ENCODE measurements around the gene BCL10. TPM values are rescaled to one million over a fixed set of nuclear protein-coding genes. Genes with fewer than 3 reads are reported as not detected.

The BCL10 gene
- total and polyA plus RNA-seq, 2 of the 8 experiments (the other 6 are each of a cell fraction or from before 2014, with no cell fraction given): 7.4 to 29.6 TPM

GRCh38 chr1:85240643-85241042 lies 35.8 kb downstream of the BCL10 start:
- H3K4me3 ChIP-seq (ENCODE audit: extremely low read depth in 1 of 4, insufficient read depth in 2 of 4, low read depth in 3 of 4, low read length in 4 of 4): no peak overlapping the region
- no peaks in the 10 kb centered on the region for H3K79me2 ChIP-seq (ENCODE audit: control insufficient read depth in 1 of 2, insufficient read depth in 2 of 2, low read length in 2 of 2)
- H2AK5ac ChIP-seq (ENCODE audit: low read depth, low read length): no peak overlapping the region
- no peak overlapping the region for H2BK15ac ChIP-seq (ENCODE audit: low read length)
- no peak overlapping the region for H3K4me2 ChIP-seq (ENCODE audit: insufficient read depth in 1 of 2, low read depth in 2 of 2, low read length in 2 of 2)
- no peaks in the 10 kb centered on the region for H3K36me3 ChIP-seq (ENCODE audit: control insufficient read depth in 2 of 4, insufficient read depth in 4 of 4, low read length in 3 of 4)
- 100% methylated on average over 1 of the region's 1 CpG; no CpG with 5 or more reads in 1 of the 2 experiments for WGBS, 2 experiments (ENCODE audit: extremely low coverage in 1 of 2, insufficient coverage in 1 of 2, insufficient read length in 1 of 2, insufficient replicate concordance in 2 of 2, low coverage in 1 of 2, low lambda C conversion rate in 2 of 2, missing lambda C conversion rate in 1 of 2)
- H3K9ac ChIP-seq (replicated peaks in 1 of 4; ENCODE audit: extremely low read depth in 1 of 4, low read depth in 3 of 4, low read length in 3 of 4): no peak overlapping the region
- no peak overlapping the region for H4K8ac ChIP-seq (ENCODE audit: extremely low read depth, insufficient read depth, low read length)
- H3K56ac ChIP-seq (replicated peaks; ENCODE audit: insufficient read length, low read depth, low read length): no peak overlapping the region
- H3K9me3 ChIP-seq (ENCODE audit: insufficient read depth in 2 of 2, low read depth in 1 of 2, low read length in 1 of 2): no peaks in the 10 kb centered on the region
- H4K5ac ChIP-seq (ENCODE audit: insufficient read length, low read depth, low read length): no peak overlapping the region
- ChIA-PET CTCF (ENCODE audit: partially characterized antibody) (interaction anchor here (0.8 to 10.5 kb wide), 20 partner anchors 11 to 296 kb away, joined by 3 to 115 read pairs (median 4); partner anchors contain the start of genes C1orf52 and SYDE2), POLR2A (ENCODE audit: partially characterized antibody) (interaction anchor here (1.1 to 1.6 kb wide), 3 partner anchors 10 to 39 kb away, joined by 3 to 5 read pairs (median 3); no protein-coding TSS in a partner anchor)
- H3K4ac ChIP-seq (replicated peaks; ENCODE audit: insufficient read length, low read depth, low read length): no peak overlapping the region
- H3K14ac ChIP-seq (ENCODE audit: insufficient read length): no peak overlapping the region
- no peaks in the 10 kb centered on the region for H3K27me3 ChIP-seq (replicated peaks in 1 of 4; ENCODE audit: control insufficient read depth in 3 of 4, extremely low read depth in 1 of 4, insufficient read depth in 3 of 4, low read length in 3 of 4)
- no peaks in the 10 kb centered on the region for H3K79me1 ChIP-seq (ENCODE audit: low read depth, low read length)
- no peak overlapping the region for H3K23ac ChIP-seq (ENCODE audit: insufficient read length)
- TF ChIP-seq KDM5A (IDR thresholded peaks at IDR 0.05; ENCODE audit: low read length): no peak
- TF ChIP-seq TAF1 (IDR thresholded peaks at IDR 0.05; ENCODE audit: low read depth, low read length): no peak
- peaks cover 0 to 1% (median 0%) of the 10 kb centered on the region in 4 experiments; a peak in 2 of 7 replicates for H3K4me1 ChIP-seq (replicated peaks in 1 of 4; ENCODE audit: control insufficient read depth in 3 of 4, insufficient read depth in 4 of 4, low read length in 3 of 4)
- H2BK120ac ChIP-seq (replicated peaks; ENCODE audit: low read depth, low read length): no peak overlapping the region
- no peak for FAIRE-seq
- no peaks in the 10 kb centered on the region for H3K23me2 ChIP-seq (ENCODE audit: low read depth, low read length)
- H4K20me1 ChIP-seq (replicated peaks in 1 of 2; ENCODE audit: control insufficient read depth in 1 of 2, insufficient read depth in 2 of 2, low read length in 2 of 2): no peaks in the 10 kb centered on the region
- H2AFZ ChIP-seq (ENCODE audit: low read length): no peak overlapping the region
- H4K91ac ChIP-seq (replicated peaks; ENCODE audit: insufficient read length, low read length): no peak overlapping the region
- H2BK12ac ChIP-seq (ENCODE audit: low read depth, low read length): no peak overlapping the region
- DNase-seq (ENCODE audit: low read depth in 1 of 2, low spot score in 2 of 2): no peak
- H3K18ac ChIP-seq (ENCODE audit: extremely low read depth, low read length): no peak overlapping the region
- H2BK20ac ChIP-seq (ENCODE audit: low read length): no peak overlapping the region
- no peak overlapping the region for H3K27ac ChIP-seq (ENCODE audit: low read depth, low read length)
- H2BK5ac ChIP-seq (ENCODE audit: low read depth, low read length): no peak overlapping the region

Data from H1 (cell line).